AG08395 (cell line): ENCODE results near the gene LAMC1.

Experiments used
- DNase-seq: peaks from one replicate; pipeline ENCODE4 v3.0.0; 2012; ENCODE audit warnings: mixed read lengths, low spot score

Gene LAMC1

GRCh38 chr1:183194527-183195141 is 171.4 kb downstream of the LAMC1 start:
- no peak for DNase-seq

- peak; percentile 25 for DNase-seq
Measured at GRCh38 chr1:183195142-183195574, 171.9 kb downstream of the LAMC1 start.
